HepG2 (cell line): ENCODE results near the gene ZNF385B. TPM values are rescaled to one million over a fixed set of nuclear protein-coding genes. Genes with fewer than 3 reads are reported as not detected.
A peak's percentile ranks its signal among the peaks of the same experiment; 100 is the strongest.

Experiments
- ATAC-seq: fragments of 200-7000 bp; cut with Tn5 transposase; 3 replicates; pipeline ENCODE4 v1.9.1; 2020; ENCODE audit warnings: mild to moderate bottlenecking, moderate library complexity
- BruUV-seq: library from RNA; stranded (reverse); fragments of 400-500 nt; replicated peaks from 2 replicates; lab custom pipeline; 2021; lab: Mats Ljungman, UMichigan
- CTCF ChIA-PET: fragments of 300-600 bp; formaldehyde crosslinking; extraction: SDS; loops from one replicate; lab custom pipeline; 2021; ENCODE audit warnings: low total read pairs, inconsistent platforms, low intra/inter-chr PET ratio; lab: Yijun Ruan, JAX
- POLR2A ChIA-PET: fragments of 350-600 bp; sonication (Branson Sonifier 250); formaldehyde crosslinking; loops from one replicate; lab custom pipeline; 2020; ENCODE audit warnings: antibody characterized with exemption, inconsistent platforms; lab: Yijun Ruan, JAX
- DNase-seq: peaks from one replicate; pipeline ENCODE4 v3.0.0-alpha.2; 2015; ENCODE audit warnings: low spot score
- FAIRE-seq: peaks from 3 replicates; lab custom pipeline; 2011; peaks lifted over from hg19 to GRCh38; lab: Jason Lieb, UNC
- H2AFZ ChIP-seq: one replicate; pipeline ENCODE4 v1.6.1; 2011; ENCODE audit warnings: low read length, inconsistent platforms
- H3K27ac ChIP-seq: fragments of 300-600 bp; 3 replicates; pipeline ENCODE4 v1.8.0; 2011; ENCODE audit warnings: mixed run types, mild to moderate bottlenecking, mixed read lengths, low read length, inconsistent platforms; ENCODE audit not compliant: insufficient read depth; ENCODE audit errors: extremely low read length
- H3K27me3 ChIP-seq, 2 experiments: fragments of 200-600 bp in 1 of 2; 2 replicates in 1 of 2; 3 replicates in 1 of 2; pipeline versions ENCODE4 v1.6.0 to v1.8.0; 2011; ENCODE audit warnings: low read length in 2 of 2, mild to moderate bottlenecking in 2 of 2, moderate library complexity in 2 of 2, inconsistent platforms in 1 of 2; ENCODE audit not compliant: insufficient read depth in 2 of 2, control insufficient read depth in 1 of 2
- H3K36me3 ChIP-seq, 2 experiments: fragments of 200-600 bp in 1 of 2; replicated peaks in 1 of 2; 2 replicates in 1 of 2; 3 replicates in 1 of 2; pipeline versions ENCODE4 v1.5.1 to v1.8.0; 2011; ENCODE audit warnings: low read length in 2 of 2, inconsistent platforms in 1 of 2; ENCODE audit not compliant: insufficient read depth in 2 of 2, control insufficient read depth in 1 of 2
- H3K4me1 ChIP-seq: 2 replicates; pipeline ENCODE4 v1.5.1; 2012; ENCODE audit warnings: low read length, inconsistent platforms; ENCODE audit not compliant: insufficient read depth
- H3K4me2 ChIP-seq: 2 replicates; pipeline ENCODE4 v1.6.0; 2011; ENCODE audit warnings: low read depth, low read length, inconsistent platforms
- H3K4me3 ChIP-seq, 3 experiments: fragments of 200-600 bp in 1 of 3; sonication (generic), shearing (Covaris generic) in 1 of 3; replicated peaks in 1 of 3; 2 replicates each; pipeline ENCODE4 v1.5.1; 2011 to 2016; ENCODE audit warnings: low read length in 3 of 3, inconsistent platforms in 2 of 3, low read depth in 2 of 3, mild to moderate bottlenecking in 2 of 3, control low read depth in 1 of 3, mixed read lengths in 1 of 3; ENCODE audit not compliant: insufficient read depth in 1 of 3
- H3K79me2 ChIP-seq: one replicate; pipeline ENCODE4 v1.6.1; 2011; ENCODE audit warnings: low read length, inconsistent platforms; ENCODE audit not compliant: insufficient read depth
- H3K9ac ChIP-seq: 2 replicates; pipeline ENCODE4 v1.6.0; 2011; ENCODE audit warnings: mild to moderate bottlenecking, low read depth, low read length, inconsistent platforms; ENCODE audit not compliant: insufficient read depth
- H3K9me3 ChIP-seq: 2 replicates; pipeline ENCODE4 v1.5.1; 2012; ENCODE audit warnings: mild to moderate bottlenecking, low read length
- H4K20me1 ChIP-seq: 2 replicates; pipeline ENCODE4 v1.6.0; 2011; ENCODE audit warnings: inconsistent platforms, mild to moderate bottlenecking, low read length, moderate library complexity; ENCODE audit not compliant: insufficient read depth
- ATRX ChIP-seq: sonication (generic); formaldehyde crosslinking; IDR thresholded peaks from 2 replicates; pipeline ENCODE4 v1.4.0; 2020; ENCODE audit warnings: missing genetic modification reagents, borderline replicate concordance
- CBX2 ChIP-seq, 2 experiments: fragments of 200-600 bp in 1 of 2; sonication (generic); formaldehyde crosslinking in 1 of 2; IDR thresholded peaks; 2 replicates each; pipeline versions ENCODE4 v1.7.0 to v1.8.1; 2018 to 2022; ENCODE audit warnings: low read depth in 2 of 2, low read length in 1 of 2, mild to moderate bottlenecking in 1 of 2, missing genetic modification reagents in 1 of 2
- MAZ ChIP-seq, 2 experiments: sonication (generic) in 1 of 2; formaldehyde crosslinking in 1 of 2; IDR thresholded peaks; 2 replicates each; pipeline versions ENCODE4 v1.5.0 to v1.6.1; 2012 to 2020; ENCODE audit warnings: low read depth in 2 of 2, mild to moderate bottlenecking in 2 of 2, borderline replicate concordance in 1 of 2, improper control_type of control experiment in 1 of 2, low read length in 1 of 2, missing genetic modification reagents in 1 of 2, moderate library complexity in 1 of 2
- POGZ ChIP-seq: sonication (generic); formaldehyde crosslinking; IDR thresholded peaks from 2 replicates; pipeline ENCODE4 v1.4.0; 2020; ENCODE audit warnings: mild to moderate bottlenecking, missing genetic modification reagents
- SUZ12 ChIP-seq: fragments of 150-350 bp; IDR thresholded peaks from 2 replicates; pipeline ENCODE4 v1.6.1; 2014; ENCODE audit warnings: low read depth, low read length
- TGIF2 ChIP-seq: IDR thresholded peaks from 2 replicates; pipeline ENCODE4 v1.6.1; 2016; ENCODE audit warnings: control low read depth, missing compliant biosample characterization
- ZNF552 ChIP-seq: sonication (generic); formaldehyde crosslinking; IDR thresholded peaks from 2 replicates; pipeline ENCODE4 v1.9.0; 2022; ENCODE audit warnings: missing genetic modification reagents, mild to moderate bottlenecking, borderline replicate concordance
- WGBS: methylation state at CpG from one replicate; pipeline ENCODE4 v1.1.6; 2017; ENCODE audit warnings: low lambda C conversion rate; 5-methylcytosine and 5-hydroxymethylcytosine counted together
- in situ Hi-C: cut with HindIII; loops from 2 replicates; pipeline ENCODE4 v1.10.0; 2017; ENCODE audit warnings: low pct_unique_long_range_greater_than_20kb; ENCODE audit not compliant: extremely low pct_ligation_motif_present
- intact Hi-C: fragments of 100-400 bp; cut with micrococcal nuclease; formaldehyde crosslinking; loops from one replicate; pipeline ENCODE4 v1.10.0; 2022; ENCODE audit not compliant: unreplicated experiment
- polyA plus RNA-seq, 8 experiments: library from polyadenylated mRNA; depleted of rRNA in 3 of 8; stranded (reverse) in 7 of 8; unstranded in 1 of 8; fragments of >200 nt; fragmentation: Illumina TruSeq in 4 of 8; extraction: Trizol in 4 of 8; gene quantifications; 2 replicates each; pipeline versions ENCODE4 v1.2.1 to v1.2.3, GENCODE V29; 2011 to 2016; ENCODE audit warnings: low read depth in 4 of 8, missing spikeins in 1 of 8, mixed read lengths in 1 of 8; ENCODE audit not compliant: insufficient read depth in 1 of 8
- total RNA-seq, 5 experiments: library from RNA; depleted of rRNA; stranded (reverse); fragments of >200 nt; fragmentation: Illumina TruSeq; extraction: Trizol; gene quantifications; 2 replicates each; pipeline ENCODE4 v1.2.3, GENCODE V29; 2016; ENCODE audit warnings: low read depth in 1 of 5
- TF ChIP-seq, protein P1 (sequence below): sonication (generic); formaldehyde crosslinking; IDR thresholded peaks from 2 replicates; pipeline ENCODE4 v1.4.0; 2020; ENCODE audit warnings: missing genetic modification reagents, low read depth, mild to moderate bottlenecking, borderline replicate concordance
- TF ChIP-seq, protein P2 (sequence below): IDR thresholded peaks from 2 replicates; pipeline ENCODE4 v1.6.1; 2016; ENCODE audit warnings: mild to moderate bottlenecking, missing biosample characterization, missing genetic modification reagents
- TF ChIP-seq, protein P3 (sequence below): sonication (generic); formaldehyde crosslinking; IDR thresholded peaks from 2 replicates; pipeline ENCODE4 v1.9.0; 2022; ENCODE audit warnings: missing genetic modification reagents, mild to moderate bottlenecking, borderline replicate concordance
- TF ChIP-seq, protein P4 (sequence below): sonication (generic); formaldehyde crosslinking; IDR thresholded peaks from 2 replicates; pipeline ENCODE4 v1.9.0; 2021; ENCODE audit warnings: missing genetic modification reagents, borderline replicate concordance

Gene ZNF385B
- total and polyA plus RNA-seq, 2 of the 13 experiments (the other 11 are each of a cell fraction or from before 2014, with no cell fraction given) = 3.3 to 6.7 TPM

DNA sequence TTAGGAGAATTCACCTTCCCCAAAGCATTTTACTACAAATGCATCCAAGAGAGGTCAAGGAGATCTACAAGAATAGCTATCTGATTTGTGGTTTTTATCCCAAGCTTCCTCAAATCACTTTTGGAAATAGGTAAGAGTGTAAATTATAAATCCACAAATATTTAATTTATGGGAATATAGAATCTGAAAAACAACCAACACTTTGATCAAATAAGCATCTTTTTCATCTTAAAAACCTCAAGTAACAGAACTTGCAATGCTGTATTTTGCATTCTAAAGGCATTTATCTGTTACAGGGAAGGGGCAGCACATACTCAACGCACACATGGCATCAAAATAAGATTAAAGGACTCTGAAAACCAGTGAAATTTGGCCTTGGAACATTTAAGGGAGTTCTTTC, 1.9 kb downstream of the ZNF385B start:
- no peak overlapping the region for H3K9ac ChIP-seq
- TF ChIP-seq POGZ (no peak), CBX2 (IDR thresholded peaks at IDR 0.05; ENCODE audit: low read depth, low read length) (0 out of 2 replicates have a peak, but pooled peaks have one; percentile 17), CBX2 (CRISPR knock-in tag; IDR thresholded peaks at IDR 0.05; ENCODE audit: low read depth) (no peak), ATRX (CRISPR knock-in tag) (no peak)
- ChIA-PET CTCF (no interaction called here), POLR2A (no interaction called here)
- H2AFZ ChIP-seq = no peak overlapping the region
- WGBS = 32% methylated on average over 1 of the region's 1 CpG
- ATAC-seq = no peak
- BruUV-seq = no TSS peak
- H3K4me1 ChIP-seq = peaks cover 15% of the 10 kb centered on the region
- no peaks in the 10 kb centered on the region for H3K79me2 ChIP-seq
- in situ Hi-C loops (no loop called here), intact Hi-C loops (no loop called here)
- no peak overlapping the region for H3K4me2 ChIP-seq
- FAIRE-seq = no peak
- no peak for DNase-seq
- H3K9me3 ChIP-seq = no peaks in the 10 kb centered on the region
- no peaks in the 10 kb centered on the region; the same call in 1 of the 2 replicates for H4K20me1 ChIP-seq
- no peak overlapping the region for H3K4me3 ChIP-seq
- no peak overlapping the region for H3K27ac ChIP-seq
- peaks cover 0 to 59% of the 10 kb centered on the region in 2 experiments; a peak in 4 of 5 replicates for H3K27me3 ChIP-seq
- H3K36me3 ChIP-seq = no peaks in the 10 kb centered on the region

DNA sequence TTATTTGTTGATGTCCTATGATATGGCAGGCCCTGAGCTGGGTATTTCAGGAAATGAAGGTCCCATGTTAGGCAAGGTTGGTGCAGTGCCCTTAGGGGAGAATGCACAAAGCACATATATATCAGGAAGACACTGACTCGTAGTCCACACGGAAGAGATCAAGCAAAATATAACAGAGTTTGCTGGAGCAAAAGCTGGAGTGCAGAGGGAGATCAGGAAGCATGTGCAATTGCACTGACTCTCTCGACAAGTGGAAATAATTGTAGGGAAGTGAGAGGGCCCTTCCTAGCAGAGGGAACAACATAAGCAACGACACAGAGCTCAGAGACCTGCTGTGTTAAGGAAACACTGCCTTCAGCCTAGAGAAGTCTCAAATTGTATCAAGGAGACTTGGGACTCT, 4.2 kb downstream of the ZNF385B start:
- CTCF ChIA-PET = no interaction called here
- no peak for ATAC-seq
- TF ChIP-seq, protein P1, sequence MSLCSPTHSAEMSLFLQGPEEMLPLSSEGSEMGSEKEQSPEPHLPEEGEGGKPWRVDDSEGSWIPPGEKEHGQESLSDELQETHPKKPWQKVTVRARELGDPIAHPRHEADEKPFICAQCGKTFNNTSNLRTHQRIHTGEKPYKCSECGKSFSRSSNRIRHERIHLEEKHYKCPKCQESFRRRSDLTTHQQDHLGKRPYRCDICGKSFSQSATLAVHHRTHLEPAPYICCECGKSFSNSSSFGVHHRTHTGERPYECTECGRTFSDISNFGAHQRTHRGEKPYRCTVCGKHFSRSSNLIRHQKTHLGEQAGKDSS (CRISPR knock-in tag) = no peak
- no peak for TF ChIP-seq MAZ (IDR thresholded peaks at IDR 0.05; ENCODE audit: borderline replicate concordance, low read depth, low read length)
- no peak for TF ChIP-seq MAZ (CRISPR knock-in tag; IDR thresholded peaks at IDR 0.05; ENCODE audit: low read depth)
- TF ChIP-seq, protein P2, sequence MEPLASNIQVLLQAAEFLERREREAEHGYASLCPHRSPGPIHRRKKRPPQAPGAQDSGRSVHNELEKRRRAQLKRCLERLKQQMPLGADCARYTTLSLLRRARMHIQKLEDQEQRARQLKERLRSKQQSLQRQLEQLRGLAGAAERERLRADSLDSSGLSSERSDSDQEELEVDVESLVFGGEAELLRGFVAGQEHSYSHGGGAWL (CRISPR knock-in tag) = no peak
- TF ChIP-seq, protein P3, sequence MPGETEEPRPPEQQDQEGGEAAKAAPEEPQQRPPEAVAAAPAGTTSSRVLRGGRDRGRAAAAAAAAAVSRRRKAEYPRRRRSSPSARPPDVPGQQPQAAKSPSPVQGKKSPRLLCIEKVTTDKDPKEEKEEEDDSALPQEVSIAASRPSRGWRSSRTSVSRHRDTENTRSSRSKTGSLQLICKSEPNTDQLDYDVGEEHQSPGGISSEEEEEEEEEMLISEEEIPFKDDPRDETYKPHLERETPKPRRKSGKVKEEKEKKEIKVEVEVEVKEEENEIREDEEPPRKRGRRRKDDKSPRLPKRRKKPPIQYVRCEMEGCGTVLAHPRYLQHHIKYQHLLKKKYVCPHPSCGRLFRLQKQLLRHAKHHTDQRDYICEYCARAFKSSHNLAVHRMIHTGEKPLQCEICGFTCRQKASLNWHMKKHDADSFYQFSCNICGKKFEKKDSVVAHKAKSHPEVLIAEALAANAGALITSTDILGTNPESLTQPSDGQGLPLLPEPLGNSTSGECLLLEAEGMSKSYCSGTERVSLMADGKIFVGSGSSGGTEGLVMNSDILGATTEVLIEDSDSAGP = no peak
- no peak for TF ChIP-seq TGIF2 (CRISPR knock-in tag)
- no peak for TF ChIP-seq ZNF552 (CRISPR knock-in tag)
- no peak for TF ChIP-seq SUZ12
- TF ChIP-seq, protein P4, sequence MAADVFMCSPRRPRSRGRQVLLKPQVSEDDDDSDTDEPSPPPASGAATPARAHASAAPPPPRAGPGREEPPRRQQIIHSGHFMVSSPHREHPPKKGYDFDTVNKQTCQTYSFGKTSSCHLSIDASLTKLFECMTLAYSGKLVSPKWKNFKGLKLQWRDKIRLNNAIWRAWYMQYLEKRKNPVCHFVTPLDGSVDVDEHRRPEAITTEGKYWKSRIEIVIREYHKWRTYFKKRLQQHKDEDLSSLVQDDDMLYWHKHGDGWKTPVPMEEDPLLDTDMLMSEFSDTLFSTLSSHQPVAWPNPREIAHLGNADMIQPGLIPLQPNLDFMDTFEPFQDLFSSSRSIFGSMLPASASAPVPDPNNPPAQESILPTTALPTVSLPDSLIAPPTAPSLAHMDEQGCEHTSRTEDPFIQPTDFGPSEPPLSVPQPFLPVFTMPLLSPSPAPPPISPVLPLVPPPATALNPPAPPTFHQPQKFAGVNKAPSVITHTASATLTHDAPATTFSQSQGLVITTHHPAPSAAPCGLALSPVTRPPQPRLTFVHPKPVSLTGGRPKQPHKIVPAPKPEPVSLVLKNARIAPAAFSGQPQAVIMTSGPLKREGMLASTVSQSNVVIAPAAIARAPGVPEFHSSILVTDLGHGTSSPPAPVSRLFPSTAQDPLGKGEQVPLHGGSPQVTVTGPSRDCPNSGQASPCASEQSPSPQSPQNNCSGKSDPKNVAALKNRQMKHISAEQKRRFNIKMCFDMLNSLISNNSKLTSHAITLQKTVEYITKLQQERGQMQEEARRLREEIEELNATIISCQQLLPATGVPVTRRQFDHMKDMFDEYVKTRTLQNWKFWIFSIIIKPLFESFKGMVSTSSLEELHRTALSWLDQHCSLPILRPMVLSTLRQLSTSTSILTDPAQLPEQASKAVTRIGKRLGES (CRISPR knock-in tag) = no peak

More for the DNA sequence above, 4.2 kb downstream of the ZNF385B start:
- FAIRE-seq = no peak
- H3K4me3 ChIP-seq = no peak overlapping the region
- no peaks in the 10 kb centered on the region for H3K9me3 ChIP-seq
- H3K4me1 ChIP-seq = peaks cover 15% of the 10 kb centered on the region
- no TSS peak for BruUV-seq
- POLR2A ChIA-PET = no interaction called here
- intact Hi-C loops (no loop called here), in situ Hi-C loops (no loop called here)
- peaks cover 0 to 43% of the 10 kb centered on the region in 2 experiments; a peak in 4 of 5 replicates for H3K27me3 ChIP-seq
- DNase-seq = no peak
- no peak overlapping the region for H3K9ac ChIP-seq
- no peak overlapping the region for H3K27ac ChIP-seq
- no peaks in the 10 kb centered on the region for H3K79me2 ChIP-seq
- no peak overlapping the region for H3K4me2 ChIP-seq
- H3K36me3 ChIP-seq = no peaks in the 10 kb centered on the region
- 4% methylated on average over 4 of the region's 4 CpGs for WGBS
- no peak overlapping the region for H2AFZ ChIP-seq
- H4K20me1 ChIP-seq = no peaks in the 10 kb centered on the region; the same call in 1 of the 2 replicates
